ENCODE measurements around the gene SLC25A48.

SLC25A48 gene, protein sequence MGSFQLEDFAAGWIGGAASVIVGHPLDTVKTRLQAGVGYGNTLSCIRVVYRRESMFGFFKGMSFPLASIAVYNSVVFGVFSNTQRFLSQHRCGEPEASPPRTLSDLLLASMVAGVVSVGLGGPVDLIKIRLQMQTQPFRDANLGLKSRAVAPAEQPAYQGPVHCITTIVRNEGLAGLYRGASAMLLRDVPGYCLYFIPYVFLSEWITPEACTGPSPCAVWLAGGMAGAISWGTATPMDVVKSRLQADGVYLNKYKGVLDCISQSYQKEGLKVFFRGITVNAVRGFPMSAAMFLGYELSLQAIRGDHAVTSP

DNA sequence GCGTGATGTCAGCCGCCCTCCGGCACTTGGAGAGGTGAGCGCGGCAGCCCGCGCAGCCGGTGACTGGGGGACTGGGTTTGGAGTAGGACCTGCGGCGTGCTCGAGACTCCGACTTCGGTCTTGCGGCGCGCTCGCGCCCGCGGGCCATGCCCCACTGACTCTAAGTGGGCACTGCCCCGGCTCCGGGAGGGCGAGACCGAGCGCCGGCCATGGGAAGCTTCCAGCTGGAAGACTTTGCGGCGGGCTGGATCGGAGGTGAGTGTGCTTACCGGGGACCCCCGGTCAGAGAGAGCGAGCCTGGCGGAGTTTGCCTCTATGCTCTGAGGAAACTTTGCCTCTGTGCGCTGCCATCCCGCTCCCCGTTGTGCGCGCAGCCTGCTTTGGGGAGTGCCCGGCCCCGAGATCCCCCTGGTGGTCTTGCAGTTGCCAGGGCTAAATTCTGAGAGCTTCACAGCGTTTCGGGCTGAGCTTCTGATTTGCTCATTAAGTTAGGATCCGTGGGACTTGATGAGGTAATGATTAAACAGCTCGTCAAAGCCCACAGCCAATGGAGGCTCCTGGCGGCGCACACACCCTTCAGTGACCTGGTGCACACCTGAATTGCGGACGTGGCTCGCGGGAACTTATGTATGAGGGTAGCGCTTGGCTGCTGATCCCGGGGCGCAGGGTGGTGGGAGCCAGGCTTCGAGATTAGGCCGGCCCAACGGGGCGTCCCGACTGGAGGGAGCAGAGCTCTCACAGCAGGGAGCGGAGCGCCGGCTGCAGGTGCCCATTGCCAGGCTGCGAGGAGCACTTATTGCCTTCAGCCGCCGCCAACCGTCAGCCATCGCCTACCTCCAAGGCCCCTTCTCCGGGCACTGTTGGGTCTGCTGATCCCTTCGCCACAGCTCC lies at the start of gene SLC25A48:
TSS of gene SLC25A48 (plus strand) at position 25 of the 891 bp plus-strand sequence. CDS start at position 210, 185 bp downstream.
- DNase-seq (ENCODE audit: low read depth) = no peak

DNA sequence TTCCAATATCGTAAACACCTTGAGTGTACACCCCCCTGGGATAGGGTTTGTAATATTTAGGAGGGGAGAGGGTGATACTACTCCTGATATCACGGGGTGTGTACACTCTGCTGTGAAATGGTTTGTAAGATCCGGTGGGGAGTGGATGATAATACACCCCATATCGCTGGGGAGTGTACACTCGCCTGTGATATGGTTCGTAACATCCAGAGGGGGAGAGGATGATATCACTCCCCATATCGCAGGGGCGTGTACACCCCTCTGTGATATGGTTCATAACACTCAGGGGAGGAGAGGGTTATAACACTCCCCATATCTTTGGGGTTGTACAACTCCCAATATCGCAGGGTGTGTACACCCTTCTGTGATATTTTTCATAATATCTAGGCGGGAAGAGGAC lies 33.8 kb upstream of the SLC25A48 start:
- no peak for DNase-seq (ENCODE audit: low read depth)

DNA sequence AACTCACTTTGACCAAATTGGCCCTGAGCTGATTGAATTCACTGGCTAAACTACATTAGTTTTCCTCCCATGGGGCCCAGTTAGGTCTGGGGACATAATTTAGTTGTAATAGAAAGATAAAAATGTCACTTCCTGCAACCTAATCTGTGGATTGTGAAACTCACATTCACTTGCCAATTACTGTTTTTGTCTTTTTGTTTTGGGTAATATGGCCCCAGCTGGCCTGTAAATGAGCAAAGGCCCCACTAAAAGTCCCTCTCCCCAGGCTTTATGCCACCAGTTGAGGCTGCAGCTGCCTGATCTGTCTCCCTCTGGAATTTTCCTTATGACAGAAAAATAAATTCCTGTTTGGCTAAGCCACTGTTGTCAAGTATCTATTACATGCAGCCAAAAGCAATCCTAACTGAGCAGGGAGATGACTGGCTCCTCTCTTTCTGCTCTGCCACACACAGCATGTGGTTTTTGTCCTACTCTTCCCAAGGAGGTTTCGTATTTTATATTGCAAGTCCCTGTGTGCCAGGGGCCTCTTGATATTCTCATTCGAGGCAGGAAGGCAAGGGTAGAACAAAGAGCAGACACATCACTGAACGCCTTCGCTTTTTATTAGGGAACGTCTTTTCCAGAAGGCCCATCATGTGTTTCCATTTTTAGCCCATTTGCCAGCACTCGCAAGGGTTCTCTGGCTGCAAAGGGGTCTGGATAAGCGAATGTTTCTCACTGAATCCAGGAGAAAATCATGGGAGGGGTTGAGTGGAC lies 24.1 kb upstream of the SLC25A48 start:
- no peak for DNase-seq (ENCODE audit: low read depth)

DNA sequence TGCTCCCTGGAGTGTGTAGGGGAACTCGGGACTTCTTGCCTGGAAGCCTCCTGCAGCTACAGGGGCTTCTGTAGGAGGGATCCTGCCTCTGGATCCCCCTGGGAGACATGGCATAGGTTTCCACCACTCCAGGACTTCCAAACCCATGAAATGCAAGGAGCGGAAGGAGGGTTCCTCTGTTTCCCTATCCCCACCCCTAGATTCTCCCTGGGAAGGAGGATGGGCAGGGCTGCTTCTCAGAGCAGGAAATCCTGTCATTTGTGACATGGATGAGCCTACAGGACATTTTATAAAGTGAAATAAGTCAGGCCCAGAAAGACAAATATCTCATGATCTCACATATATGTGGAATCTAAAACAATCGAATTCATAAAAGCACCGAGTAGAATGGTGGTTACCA lies 23.5 kb upstream of the SLC25A48 start:
- DNase-seq (ENCODE audit: low read depth) = no peak

DNA sequence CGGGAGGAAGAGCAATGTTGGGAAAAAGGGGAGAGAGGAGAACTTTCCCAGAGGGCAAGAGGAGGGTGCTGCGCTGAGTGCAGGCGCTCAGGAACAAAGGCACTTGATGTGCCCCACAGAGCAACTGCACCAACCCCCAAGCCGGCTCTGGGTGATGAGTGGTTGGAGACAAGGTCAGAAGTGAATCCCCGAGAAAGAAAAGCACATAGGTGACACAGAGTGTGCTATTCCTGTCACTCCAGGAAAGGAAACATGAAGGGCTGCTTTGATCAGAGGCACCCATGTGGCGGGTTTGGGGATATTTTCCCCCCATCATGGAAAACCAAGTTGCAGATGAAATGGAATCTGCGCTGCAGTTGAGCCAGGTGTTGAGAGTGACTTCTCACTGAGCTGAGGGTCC lies 20.7 kb upstream of the SLC25A48 start:
- DNase-seq (ENCODE audit: low read depth) = no peak

DNA sequence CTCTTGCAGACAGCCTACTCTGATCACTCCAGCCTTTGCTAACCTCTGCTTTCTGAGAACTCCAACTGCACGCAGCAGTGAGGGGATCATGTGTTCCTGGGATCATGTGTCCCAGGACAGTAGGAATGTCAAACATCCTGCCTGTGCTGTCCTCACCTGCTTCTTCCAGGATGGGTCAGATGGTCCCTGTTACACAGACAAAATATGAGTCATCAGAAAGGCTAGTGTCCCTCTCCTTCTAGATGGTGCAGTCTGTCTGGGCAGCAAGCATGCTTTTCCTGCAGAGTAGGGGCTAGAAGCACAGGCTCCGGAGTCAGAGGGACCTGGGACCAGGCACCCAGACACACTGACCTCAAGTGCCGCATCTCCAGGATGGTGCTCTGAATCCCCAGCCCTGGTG lies 20.1 kb upstream of the SLC25A48 start:
- DNase-seq (ENCODE audit: low read depth) = no peak

DNA sequence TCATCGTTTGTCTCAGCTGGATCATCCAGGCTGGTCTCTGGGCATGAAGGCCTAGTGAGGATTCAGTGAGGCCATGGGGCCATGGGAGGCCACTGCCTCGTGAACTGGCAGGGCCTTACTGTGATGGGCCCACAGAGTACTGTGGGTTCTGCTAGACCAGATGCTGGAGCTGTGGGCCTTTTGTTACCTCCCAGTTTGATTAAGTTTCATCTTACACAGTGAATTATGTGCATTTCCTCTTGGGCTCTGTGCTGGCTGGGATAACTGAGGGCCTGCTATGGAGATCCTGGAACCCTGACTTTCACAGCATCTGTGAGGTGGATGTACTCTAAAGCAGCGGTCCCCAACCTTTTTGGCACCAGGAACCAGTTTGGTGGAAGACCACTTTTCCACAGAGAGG lies 19.7 kb upstream of the SLC25A48 start:
- no peak for DNase-seq (ENCODE audit: low read depth)

DNA sequence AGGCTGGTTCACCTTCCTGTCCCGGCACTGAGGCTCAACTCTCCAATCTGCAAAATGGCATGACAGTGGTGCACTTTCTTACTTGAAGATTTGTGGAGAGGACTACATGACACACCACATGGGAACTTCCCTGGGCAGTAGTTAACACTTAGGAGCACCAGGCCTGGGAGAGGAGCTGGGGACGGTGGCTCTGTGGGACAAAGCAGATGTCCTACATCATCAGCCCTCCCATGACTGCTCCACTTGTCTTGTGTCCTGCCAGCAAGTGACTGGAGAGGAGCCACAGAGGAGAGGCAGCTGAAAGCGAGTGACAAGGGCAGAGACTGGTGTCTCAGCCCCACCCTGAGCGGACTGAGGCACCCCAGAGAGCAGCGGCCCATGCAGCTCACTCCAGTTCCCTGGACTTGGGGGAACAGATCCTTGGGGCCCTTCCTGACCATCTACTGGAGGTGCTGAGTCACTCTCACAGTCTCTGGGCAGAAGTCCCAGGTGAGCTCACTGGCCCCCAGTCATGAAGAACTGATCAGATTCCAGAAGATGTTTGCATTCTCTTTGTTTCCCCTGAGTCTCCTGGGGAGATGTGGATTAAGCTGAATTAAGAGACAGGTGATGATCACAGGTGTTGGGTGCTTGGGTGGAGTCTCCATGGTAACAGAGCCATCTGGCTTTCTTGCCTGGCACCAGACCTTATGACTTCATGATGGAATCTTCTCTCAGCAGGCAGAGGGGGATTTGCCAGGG lies 13.2 kb upstream of the SLC25A48 start:
- DNase-seq (ENCODE audit: low read depth) = no peak

DNA sequence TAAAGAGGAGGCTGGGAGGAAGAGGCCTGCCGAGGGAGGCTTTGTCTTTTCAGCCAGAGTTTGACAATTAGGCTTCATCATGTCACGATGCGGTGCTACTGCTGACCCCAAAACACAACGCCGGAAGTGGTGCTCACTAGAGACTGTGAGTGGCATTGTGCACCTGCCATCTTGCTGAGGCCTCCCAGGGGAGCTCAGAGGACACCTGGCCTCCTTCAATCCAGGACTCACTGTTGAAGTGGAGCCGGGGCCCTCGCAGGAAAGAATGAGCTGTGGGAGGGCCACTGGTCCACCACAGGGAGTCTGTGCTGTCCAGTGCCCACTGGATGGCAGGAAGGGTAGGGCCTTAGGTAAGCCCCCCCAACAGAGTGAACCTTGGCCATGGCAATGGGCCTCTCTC lies 12.7 kb upstream of the SLC25A48 start:
- no peak for DNase-seq (ENCODE audit: low read depth)

DNA sequence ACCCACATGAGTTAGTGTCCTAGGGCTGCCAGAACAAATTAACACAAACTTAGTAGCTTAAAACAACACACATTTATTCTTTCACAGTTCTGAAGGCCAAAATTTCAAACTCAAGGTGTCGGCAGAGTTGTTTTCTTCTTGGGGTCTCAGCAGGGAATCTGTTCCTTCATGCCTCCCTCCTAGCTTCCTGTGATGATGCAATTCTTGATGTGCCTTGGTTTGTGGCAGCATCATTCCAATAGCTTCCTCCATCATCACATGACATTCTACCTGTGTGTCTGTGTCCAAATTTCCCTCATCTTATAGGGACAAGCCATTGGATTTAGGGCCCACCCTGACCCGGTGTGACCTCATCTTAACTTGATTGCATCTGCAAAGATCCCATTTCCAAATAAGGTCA lies 12.2 kb upstream of the SLC25A48 start:
- DNase-seq (ENCODE audit: low read depth) = no peak

DNA sequence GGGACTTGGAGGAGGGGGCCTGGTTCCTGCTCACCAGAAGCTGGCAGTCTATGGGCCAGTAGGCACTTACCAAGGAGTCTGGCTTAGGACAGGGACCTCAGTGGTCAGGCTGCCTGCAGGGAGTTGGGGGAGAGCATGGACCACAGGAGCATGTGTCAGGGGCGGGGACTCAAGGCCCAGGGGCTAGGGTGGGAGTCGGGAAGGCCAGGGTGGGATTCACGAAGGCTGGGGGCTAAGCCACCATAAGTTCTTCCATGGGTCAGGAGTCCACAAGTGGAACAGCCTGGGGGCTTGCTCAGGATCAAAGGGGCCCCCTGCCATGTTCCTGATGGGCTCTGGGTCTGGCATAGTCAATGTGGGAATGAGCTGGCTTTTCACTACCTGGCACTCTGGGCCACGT lies 11.5 kb upstream of the SLC25A48 start:
- DNase-seq (ENCODE audit: low read depth) = no peak

DNA sequence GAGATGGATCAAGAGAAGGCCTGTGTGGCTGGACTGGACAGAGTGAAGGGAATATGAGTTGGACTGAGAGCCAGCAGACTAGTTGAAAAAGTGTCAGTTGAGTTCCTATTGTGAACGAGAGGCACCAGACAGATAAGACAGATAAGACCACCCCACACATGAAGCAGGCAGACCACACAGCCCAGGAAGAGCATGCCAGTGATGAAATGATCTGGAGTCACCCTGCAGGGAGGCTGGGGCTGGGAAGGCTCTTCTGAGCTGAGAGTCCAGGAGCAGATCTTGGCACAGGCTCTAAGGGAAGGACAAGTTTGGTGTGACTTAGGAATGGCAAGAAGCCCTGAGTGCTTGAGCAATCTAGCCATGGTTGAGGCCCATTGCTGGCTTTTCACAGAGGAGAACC lies 10.6 kb upstream of the SLC25A48 start:
- no peak for DNase-seq (ENCODE audit: low read depth)

DNA sequence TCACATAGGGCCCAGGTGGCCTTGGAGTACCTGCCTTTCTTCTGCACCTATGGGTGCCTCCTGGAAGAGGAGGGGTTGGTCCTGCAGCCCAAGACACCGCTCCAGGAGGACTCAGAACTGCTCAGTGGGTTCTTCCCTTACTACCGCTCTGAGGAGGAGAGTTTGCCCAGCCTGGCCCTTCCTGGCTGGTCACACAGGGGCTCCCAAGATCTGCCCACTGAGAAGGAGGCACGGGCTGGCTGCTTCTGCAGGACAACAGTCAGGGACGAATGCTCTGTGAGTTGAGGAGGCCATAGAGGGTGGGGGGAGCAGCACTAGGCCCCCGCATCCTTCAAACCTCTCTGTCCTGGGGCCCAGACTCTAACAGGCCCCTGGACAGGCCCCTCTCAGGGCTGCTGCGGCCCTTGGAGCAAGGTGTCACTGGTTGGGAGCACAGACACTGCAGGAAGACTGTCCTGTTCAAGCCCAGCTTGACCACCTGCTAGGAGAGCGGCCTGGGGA lies 9.9 kb upstream of the SLC25A48 start:
- DNase-seq (ENCODE audit: low read depth) = no peak

DNA sequence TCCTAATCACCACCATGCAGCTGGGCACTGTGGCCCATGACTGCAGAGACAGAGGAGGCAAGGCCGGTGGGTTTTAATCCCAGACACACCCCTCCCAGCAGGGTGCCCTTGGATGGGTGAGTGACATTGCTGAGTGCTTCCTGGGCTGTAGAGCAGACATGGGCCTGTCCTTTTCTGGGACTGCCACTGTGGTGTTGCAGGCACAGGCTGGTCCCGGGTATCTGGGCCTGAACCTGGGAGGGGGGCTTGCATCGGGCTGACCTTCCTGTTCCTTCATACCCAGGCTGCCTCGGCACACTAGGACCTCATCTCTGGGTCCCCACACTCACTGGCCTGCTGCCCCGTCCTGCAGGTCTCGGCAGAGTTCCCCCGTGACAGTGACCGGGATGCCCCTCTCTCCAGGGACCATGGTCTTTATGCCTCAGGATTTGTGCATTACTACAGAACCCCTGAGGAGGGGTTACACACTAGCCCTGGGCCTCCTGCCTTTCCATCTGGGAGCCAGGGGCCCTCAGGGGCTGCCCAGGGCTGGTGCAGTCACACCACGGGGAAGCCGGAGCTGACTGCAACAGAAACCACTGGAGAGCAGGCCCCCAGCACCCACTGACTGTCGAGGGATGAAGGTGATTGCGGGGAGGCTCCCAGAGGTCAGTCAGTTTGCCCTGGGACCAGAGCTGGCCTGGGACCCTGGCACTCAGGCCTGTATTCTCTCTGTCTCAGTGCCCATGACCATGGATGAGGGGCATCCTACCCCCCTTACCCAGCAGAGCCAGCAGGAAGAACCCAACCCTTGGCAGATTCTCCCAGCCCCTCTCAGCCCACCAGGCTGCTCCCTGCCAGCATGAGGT lies 8.9 kb upstream of the SLC25A48 start:
- DNase-seq (ENCODE audit: low read depth) = no peak

DNA sequence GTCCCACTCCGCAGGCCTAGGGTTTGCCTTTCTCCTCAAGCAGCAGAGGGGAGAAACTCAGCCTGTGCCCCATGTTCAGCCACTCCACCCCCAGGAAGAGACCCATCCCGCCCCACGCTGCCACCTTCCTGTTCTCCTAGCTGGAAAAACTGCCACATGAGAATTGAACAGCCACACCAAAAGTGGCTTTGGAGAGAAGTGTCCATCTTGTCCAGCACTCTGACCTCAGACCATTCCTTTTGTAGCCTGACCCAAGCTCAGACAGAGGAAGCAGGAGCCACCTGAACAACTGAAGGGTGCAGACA lies 8.3 kb upstream of the SLC25A48 start:
- DNase-seq (ENCODE audit: low read depth) = no peak

DNA sequence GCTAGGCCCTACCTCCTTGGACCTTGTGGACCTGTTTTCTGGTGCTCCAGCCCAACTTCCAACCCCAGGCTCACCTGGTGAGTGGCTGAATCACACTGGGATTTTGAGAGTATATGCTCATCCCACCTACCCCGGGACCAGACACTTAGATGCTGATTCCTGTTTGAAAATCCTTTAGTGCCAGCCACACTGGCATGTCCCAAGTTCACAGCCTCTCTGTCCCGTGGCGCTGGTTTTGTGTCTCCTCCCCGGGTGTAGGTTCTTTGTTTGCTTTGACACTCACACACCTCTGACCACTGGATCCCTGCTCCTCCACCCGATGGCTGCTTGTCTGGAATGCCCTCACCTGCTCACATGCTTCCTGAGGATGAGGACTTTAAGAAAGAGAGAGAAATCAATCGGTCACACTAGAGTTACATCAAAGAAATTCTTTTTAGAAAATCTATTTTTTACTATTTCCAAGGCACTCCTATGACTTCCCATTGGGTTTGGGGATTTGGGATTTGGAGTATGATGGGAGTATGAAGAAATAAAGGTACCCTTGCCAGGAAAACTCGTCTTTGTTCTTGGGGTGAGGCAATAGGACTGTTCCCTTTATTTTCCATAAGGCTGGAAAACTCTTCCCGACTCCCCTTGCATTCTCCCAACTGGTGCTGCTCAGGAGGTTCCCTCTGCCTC lies 7.3 kb upstream of the SLC25A48 start:
- no peak for DNase-seq (ENCODE audit: low read depth)

DNA sequence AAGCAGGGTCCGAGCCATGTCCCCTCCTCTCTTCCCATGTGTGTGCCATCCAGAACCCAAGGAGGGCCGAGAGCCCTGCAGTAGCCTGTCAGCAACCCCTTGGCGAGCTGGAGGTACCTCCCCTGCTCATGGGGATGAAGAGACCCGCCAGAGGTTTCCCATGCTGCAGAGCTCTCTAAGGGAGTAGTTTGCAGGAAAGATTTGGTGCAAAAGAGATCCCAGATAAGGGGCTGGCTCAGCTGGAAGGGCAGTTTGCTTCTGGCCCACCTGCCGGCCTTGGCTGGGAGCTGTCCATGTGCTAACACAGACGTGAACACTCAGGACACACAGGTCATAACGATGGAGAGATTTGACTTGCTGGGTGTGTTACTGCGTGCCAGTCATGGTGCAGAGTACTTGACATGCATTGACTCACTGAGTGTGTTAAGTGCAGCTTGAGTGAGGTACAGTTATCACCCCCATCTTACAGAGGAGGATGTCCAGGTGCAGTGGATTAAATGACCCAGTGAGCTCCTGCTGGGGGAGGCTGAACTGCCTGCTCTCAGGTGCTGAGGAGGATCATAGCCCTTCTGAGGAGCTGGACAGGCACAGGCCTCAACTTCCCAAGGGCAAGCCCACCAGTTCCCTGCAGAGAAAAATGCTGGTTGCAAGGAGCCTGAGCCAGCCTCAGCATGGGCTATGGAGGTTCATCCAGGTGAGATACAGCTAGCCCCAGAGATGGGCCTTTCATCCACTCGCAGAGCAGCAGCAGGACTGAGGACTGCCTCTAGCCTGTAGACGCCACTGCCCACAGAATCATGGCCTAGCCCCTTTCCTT lies 6.3 kb upstream of the SLC25A48 start:
- DNase-seq (ENCODE audit: low read depth) = no peak

DNA sequence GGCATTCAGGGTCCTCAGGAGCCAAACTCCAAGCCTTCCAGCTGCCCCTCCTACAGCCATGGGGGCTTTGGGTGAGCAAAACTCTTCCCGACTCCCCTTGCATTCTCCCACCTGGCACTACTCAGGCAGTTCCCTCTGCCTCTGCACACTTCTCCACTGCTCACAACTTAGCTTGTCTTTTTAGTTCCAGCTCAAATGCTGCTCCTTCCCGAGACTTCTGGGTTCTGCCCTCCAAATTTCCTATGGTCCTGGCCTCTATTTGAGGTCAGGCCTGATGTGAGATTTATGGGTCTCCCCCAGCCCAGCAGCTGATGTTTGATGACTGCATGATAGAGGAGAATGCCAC lies 5.7 kb upstream of the SLC25A48 start:
- no peak for DNase-seq (ENCODE audit: low read depth)

DNA sequence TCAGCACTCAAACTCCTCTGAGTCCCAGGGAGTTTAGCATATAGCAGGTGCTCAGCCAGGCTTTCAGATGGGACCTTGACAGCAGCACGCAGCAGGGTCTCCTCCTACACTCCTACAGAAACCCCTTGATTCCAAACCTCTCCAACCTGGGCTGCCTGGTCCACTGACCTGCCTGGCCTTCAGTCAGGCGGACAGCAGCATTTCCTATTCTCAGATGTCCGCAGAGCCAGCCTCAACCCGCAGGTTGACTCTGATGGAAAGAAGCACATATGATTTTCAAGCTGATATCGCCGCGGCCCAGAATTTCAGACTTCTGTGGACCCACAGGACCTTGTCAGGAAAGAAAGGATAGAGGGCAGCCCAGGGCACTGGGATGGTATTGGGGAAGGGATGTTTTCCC lies 5.3 kb upstream of the SLC25A48 start:
- no peak for DNase-seq (ENCODE audit: low read depth)

Measured in activated gamma-delta T cell treated with anti-CD3 and anti-CD28 coated beads, Interleukin-2, amount 50 U/mL, for 16 hours (primary cell).